Uterus (tissue), 2 donors: ENCODE data around the gene CHPT1.

Experiments used
- POLR2A ChIP-seq, 2 donors: fragments of 450-650 bp; IDR thresholded peaks; one replicate each; pipeline ENCODE4 v1.6.1; 2016; ENCODE audit warnings: antibody characterized with exemption in 2 of 2, mild to moderate bottlenecking in 1 of 2, moderate library complexity in 1 of 2
- TF ChIP-seq, protein P1 (sequence below), 4 experiments: fragments of 200-600 bp in 2 of 4; fragments of 450-650 bp in 2 of 4; sonication (generic) in 2 of 4; IDR thresholded peaks; one replicate each; pipeline ENCODE4 v1.5.1; 2016 to 2019; ENCODE audit warnings: antibody characterized with exemption in 4 of 4, mild to moderate bottlenecking in 2 of 4, moderate library complexity in 1 of 4

DNA sequence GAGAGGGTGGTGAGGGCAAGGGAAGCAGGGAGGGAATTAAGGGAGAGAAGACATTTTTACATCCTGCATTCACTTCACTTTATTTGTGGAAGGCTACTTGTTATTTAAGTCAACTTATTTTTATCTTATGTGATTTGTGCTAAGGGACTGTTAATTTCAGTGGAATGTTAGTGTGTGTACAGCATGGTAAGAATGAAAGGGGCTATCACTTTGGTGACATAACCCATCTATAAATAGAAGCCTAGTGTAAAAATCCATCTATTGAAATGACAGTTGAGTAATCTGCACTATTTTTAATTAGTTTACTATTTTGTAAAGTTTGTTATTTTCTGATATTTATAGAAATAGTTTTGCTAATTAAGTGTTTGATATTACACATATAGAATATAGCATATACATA, 16.8 kb upstream of the CHPT1 start:
- TF ChIP-seq, protein P1, sequence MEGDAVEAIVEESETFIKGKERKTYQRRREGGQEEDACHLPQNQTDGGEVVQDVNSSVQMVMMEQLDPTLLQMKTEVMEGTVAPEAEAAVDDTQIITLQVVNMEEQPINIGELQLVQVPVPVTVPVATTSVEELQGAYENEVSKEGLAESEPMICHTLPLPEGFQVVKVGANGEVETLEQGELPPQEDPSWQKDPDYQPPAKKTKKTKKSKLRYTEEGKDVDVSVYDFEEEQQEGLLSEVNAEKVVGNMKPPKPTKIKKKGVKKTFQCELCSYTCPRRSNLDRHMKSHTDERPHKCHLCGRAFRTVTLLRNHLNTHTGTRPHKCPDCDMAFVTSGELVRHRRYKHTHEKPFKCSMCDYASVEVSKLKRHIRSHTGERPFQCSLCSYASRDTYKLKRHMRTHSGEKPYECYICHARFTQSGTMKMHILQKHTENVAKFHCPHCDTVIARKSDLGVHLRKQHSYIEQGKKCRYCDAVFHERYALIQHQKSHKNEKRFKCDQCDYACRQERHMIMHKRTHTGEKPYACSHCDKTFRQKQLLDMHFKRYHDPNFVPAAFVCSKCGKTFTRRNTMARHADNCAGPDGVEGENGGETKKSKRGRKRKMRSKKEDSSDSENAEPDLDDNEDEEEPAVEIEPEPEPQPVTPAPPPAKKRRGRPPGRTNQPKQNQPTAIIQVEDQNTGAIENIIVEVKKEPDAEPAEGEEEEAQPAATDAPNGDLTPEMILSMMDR (IDR thresholded peaks at IDR 0.05): no peak
- TF ChIP-seq POLR2A (IDR thresholded peaks at IDR 0.05): no peak
